ENCODE data around the gene ZYG11A.

The ZYG11A gene

GRCh38 chr1:52919051-52919722, 76.6 kb downstream of the ZYG11A start:
- DNase-seq: no peak

- DNase-seq: no peak
Measured at GRCh38 chr1:52919723-52920483, 77.3 kb downstream of the ZYG11A start.

- DNase-seq: no peak
Measured at GRCh38 chr1:52920791-52921291, 78.3 kb downstream of the ZYG11A start.

GRCh38 chr1:52925571-52926005, 83.0 kb downstream of the ZYG11A start:
- no peak for DNase-seq

- no peak for DNase-seq
Measured at GRCh38 chr1:52926864-52927211, 84.3 kb downstream of the ZYG11A start.

GRCh38 chr1:52927212-52928014, 84.9 kb downstream of the ZYG11A start, which contains the start of gene SCP2:
TSS of gene SCP2 (plus strand) at chr1:52927276. CDS start at chr1:52927397, 121 bp downstream.
- peak; percentile 79 to 80 (median 80) for DNase-seq

GRCh38 chr1:52928015-52928404, 85.5 kb downstream of the ZYG11A start:
- peak in 1 of 3 experiments; percentile 32 for DNase-seq

- DNase-seq: no peak
Measured at GRCh38 chr1:52929019-52929418, 86.5 kb downstream of the ZYG11A start.

- no peak for DNase-seq
Measured at GRCh38 chr1:52937433-52938182, 95.0 kb downstream of the ZYG11A start.

GRCh38 chr1:52938183-52938451, 95.6 kb downstream of the ZYG11A start:
- no peak for DNase-seq

GRCh38 chr1:52943876-52944416, 101.4 kb downstream of the ZYG11A start:
- DNase-seq: no peak

- no peak for DNase-seq
Measured at GRCh38 chr1:52944566-52944965, 102.0 kb downstream of the ZYG11A start.
